A204.1 (cell line): ENCODE data around the gene DNAJC27.

Experiments
- FAIRE-seq: peaks from 2 replicates; lab custom pipeline; 2012; peaks lifted over from hg19 to GRCh38; lab: Jason Lieb, UNC

The DNAJC27 gene

GRCh38 chr2:24906466-24906865 lies 65.3 kb downstream of the DNAJC27 start:
- no peak for FAIRE-seq

GRCh38 chr2:24903161-24904103 lies 68.3 kb downstream of the DNAJC27 start:
- FAIRE-seq, result no peak

GRCh38 chr2:24899361-24899910 lies 72.3 kb downstream of the DNAJC27 start:
- FAIRE-seq, result no peak

- no peak for FAIRE-seq
Measured at GRCh38 chr2:24898122-24899109, 73.3 kb downstream of the DNAJC27 start.

- no peak for FAIRE-seq
Measured at GRCh38 chr2:24894750-24895149, 77.0 kb downstream of the DNAJC27 start.

GRCh38 chr2:24893934-24894333 lies 77.8 kb downstream of the DNAJC27 start:
- FAIRE-seq, result no peak
